HG03280 (cell line): Measurements from ENCODE around the gene PLK5.
"Not testable (repeated sequence)": the region's sequence is repeated elsewhere in the genome, so short reads cannot be mapped to it uniquely, and the experiment has no call there.

Experiments
- ATAC-seq: cut with Tn5 transposase; IDR thresholded peaks from one replicate; pipeline ENCODE4 v1.9.1; 2021; ENCODE audit warnings: mild to moderate bottlenecking, moderate library complexity; ENCODE audit not compliant: unreplicated experiment

Gene PLK5

GRCh38 chr19:1491114-1491848 lies 32.6 kb upstream of the PLK5 start, which contains the start of gene REEP6:
Gene REEP6, plus strand, starts transcription at chr19:1491181. Its CDS starts 89 bp downstream, at chr19:1491270.
- ATAC-seq: no peak

- ATAC-seq: no peak
These were observed 32.1 kb upstream of the PLK5 start for GRCh38 chr19:1491849-1492170.

GRCh38 chr19:1492474-1493006 lies 31.3 kb upstream of the PLK5 start:
- no peak for ATAC-seq

GRCh38 chr19:1494115-1494815 lies 29.6 kb upstream of the PLK5 start:
- no peak for ATAC-seq

DNA sequence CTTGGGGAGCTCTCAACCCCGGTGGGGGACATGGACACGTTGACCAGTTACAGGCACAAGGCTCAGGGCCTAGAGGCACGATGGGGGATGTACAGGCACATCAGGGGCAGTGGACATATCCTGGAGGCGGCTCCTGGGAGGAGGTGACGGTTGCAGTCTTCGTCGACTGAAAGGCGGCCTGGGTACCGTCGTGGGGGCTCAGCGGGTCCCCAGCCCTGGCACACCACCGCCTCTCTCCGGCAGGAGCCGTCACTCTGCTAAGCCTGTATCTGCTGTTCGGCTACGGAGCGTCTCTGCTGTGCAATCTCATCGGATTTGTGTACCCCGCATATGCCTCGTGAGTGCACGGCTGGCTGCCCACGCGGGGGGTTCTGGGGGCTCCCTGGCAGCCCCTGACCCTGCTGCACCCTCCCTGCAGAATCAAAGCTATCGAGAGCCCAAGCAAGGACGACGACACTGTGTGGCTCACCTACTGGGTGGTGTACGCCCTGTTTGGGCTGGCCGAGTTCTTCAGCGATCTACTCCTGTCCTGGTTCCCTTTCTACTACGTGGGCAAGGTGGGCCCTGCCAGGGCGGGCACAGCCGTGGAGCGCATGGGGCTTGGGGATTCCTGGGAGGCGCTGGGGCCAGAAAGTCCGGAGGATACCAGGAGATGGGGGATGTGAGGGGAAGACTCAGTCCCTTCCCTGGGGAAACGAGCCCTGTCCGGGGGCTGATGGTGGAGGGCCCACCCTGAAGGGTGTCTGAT lies 28.7 kb upstream of the PLK5 start:
- no peak for ATAC-seq

GRCh38 chr19:1495799-1496713 lies 27.8 kb upstream of the PLK5 start:
- ATAC-seq: no peak

DNA sequence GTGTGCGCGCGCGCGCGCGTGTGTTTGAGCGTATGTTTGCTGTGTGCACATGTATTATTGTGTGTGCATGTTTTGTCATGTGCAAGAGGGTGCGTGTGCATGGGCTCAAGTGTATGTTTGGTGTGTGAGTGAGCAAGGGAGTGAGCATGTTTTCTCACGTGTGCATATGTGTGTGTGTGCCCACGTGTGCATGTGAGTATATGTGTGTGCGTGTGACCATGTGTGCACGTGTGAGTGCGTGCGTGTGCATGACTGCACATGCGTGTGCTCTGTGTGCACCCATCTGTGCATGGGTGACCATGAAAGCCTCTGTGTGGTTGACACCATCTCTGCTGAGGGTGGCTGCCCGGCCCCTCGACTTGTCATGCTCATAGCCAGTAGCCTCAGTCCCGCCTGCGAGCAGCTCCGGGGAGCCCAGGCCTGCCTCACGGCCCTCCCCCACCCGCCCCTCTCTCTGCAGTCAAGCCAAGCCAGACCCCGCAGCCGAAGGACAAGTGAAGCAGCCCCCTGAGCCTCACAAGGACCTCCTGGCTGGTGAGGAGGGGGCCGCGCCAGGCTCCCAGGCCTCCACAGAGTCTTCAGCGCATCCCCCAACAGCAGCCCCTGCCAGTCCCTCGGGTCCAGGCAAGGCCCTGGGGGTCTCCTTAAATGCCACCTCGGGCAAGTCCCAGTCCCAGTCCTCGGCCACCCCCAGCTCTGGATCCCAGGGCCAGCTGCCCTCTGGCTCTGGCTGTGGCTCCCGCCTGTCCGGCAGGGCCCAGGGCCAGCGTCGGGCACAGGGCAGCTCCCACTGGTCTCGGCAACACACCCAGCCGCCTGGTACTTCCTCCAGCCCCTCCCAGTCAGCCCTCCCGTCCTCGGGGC lies 26.9 kb upstream of the PLK5 start:
- no peak for ATAC-seq

GRCh38 chr19:1497578-1498235 lies 26.2 kb upstream of the PLK5 start:
- ATAC-seq: no peak

DNA sequence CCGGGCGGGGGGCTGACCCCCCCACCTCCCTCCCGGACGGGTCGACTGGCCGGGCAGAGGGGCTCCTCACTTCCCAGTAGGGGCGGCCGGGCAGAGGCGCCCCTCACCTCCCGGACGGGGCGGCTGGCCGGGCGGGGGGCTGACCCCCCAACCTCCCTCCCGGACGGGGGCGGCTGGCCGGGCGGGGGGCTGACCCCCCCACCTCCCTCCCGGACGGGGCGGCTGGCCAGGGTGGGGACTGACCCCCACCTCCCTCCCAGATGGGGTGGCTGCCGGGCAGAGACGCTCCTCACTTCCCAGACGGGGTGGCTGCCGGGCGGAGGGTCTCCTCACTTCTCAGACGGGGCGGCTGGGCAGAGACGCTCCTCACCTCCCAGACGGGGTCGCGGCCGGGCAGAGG lies 24.6 kb upstream of the PLK5 start:
- ATAC-seq: not testable (repeated sequence)

DNA sequence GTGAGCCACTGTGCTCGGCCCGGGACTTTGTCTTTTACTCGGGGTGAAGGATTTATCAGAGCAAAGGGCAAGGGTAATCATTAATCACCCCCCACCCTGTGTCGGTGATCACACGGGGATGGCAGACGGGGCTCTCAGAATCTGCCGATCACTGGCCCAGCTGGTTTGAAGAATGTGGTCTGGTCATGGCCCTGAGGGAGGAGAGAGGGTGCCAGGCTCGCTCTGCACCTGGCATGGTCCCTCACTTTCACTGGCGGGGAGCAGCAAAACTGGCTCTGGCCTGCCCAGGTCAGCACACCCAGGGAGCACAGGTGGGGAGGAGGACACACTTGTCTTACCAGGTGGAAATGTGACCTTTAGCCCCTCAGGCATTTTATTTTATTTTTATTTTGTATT lies 22.7 kb upstream of the PLK5 start:
- ATAC-seq: no peak

DNA sequence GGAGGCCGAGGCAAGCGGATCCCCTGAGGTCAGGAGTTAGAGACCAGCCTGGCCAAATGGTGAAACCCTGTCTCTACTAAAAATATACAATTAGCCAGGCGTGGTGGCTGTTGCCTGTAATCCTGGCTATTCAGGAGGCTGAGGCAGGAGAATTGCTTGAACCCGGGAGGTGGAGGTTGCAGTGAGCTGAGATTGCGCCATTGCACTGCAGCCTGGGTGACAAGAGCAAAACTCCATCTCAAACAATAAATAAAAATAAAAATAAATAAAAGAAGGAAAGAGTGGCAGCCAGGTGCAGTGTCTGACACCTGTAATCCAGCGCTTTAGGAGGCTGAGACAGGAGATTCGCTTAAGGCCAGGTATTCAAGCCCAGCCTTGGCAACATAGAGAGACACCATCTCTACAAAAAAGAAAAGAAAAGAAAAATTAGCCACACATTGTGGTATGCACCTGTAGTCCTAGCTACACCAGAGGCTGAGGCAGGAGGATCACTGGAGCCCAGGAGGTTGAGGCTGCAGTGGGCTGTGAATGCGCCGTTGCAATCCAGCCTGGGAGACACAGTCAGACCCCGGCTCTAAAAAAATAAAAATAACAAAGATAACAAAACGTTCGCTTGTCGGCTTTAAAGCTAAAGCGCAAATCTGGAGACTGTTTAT lies 21.3 kb upstream of the PLK5 start:
- no peak for ATAC-seq

GRCh38 chr19:1503089-1503924 lies 20.6 kb upstream of the PLK5 start:
- no peak for ATAC-seq

- ATAC-seq: no peak
These were observed 19.7 kb upstream of the PLK5 start for GRCh38 chr19:1503925-1504773.

- ATAC-seq: no peak
These were observed 18.9 kb upstream of the PLK5 start for GRCh38 chr19:1505012-1505411.

GRCh38 chr19:1505991-1506881 lies 17.6 kb upstream of the PLK5 start:
- ATAC-seq: no peak

- no peak for ATAC-seq
These were observed 16.7 kb upstream of the PLK5 start for GRCh38 chr19:1507192-1507660.
